ENCODE results near the gene FOXRED1.
"Not testable (repeated sequence)": the region's sequence is repeated elsewhere in the genome, so short reads cannot be mapped to it uniquely, and the experiment has no call there.

Gene FOXRED1

GRCh38 chr11:126268708-126269579 is at the start of gene FOXRED1, which contains the start of gene SRPRA:
TSS of gene FOXRED1 (plus strand) at chr11:126269154. CDS start at chr11:126269207, 53 bp downstream.
TSS of gene SRPRA (minus strand) at chr11:126268895. CDS start at chr11:126268804, 91 bp downstream.
- peak; percentile 100 for DNase-seq (ENCODE audit: low read depth, low spot score)

GRCh38 chr11:126219547-126219946 is 49.4 kb upstream of the FOXRED1 start:
- DNase-seq (ENCODE audit: low read depth, low spot score), result no peak

- no peak for DNase-seq (ENCODE audit: low read depth, low spot score)
These were observed 44.2 kb upstream of the FOXRED1 start for GRCh38 chr11:126224647-126225294.

GRCh38 chr11:126225295-126225665 is 43.7 kb upstream of the FOXRED1 start:
- DNase-seq (ENCODE audit: low read depth, low spot score), result no peak

GRCh38 chr11:126226334-126227084 is 42.4 kb upstream of the FOXRED1 start:
- no peak for DNase-seq (ENCODE audit: low read depth, low spot score)

GRCh38 chr11:126229858-126230540 is 39.0 kb upstream of the FOXRED1 start:
- DNase-seq (ENCODE audit: low read depth, low spot score), result no peak

GRCh38 chr11:126231725-126232459 is 37.1 kb upstream of the FOXRED1 start:
- DNase-seq (ENCODE audit: low read depth, low spot score), result no peak

GRCh38 chr11:126232683-126233082 is 36.3 kb upstream of the FOXRED1 start:
- DNase-seq (ENCODE audit: low read depth, low spot score), result no peak

- DNase-seq (ENCODE audit: low read depth, low spot score), result no peak
These were observed 35.6 kb upstream of the FOXRED1 start for GRCh38 chr11:126233391-126233790.

- DNase-seq (ENCODE audit: low read depth, low spot score), result no peak
These were observed 22.3 kb upstream of the FOXRED1 start for GRCh38 chr11:126246636-126247035.

GRCh38 chr11:126253265-126253664 is 15.7 kb upstream of the FOXRED1 start:
- DNase-seq (ENCODE audit: low read depth, low spot score), result no peak

GRCh38 chr11:126254819-126255218 is 14.1 kb upstream of the FOXRED1 start:
- DNase-seq (ENCODE audit: low read depth, low spot score), result no peak

GRCh38 chr11:126255507-126255906 is 13.4 kb upstream of the FOXRED1 start:
- not testable (repeated sequence) for DNase-seq (ENCODE audit: low read depth, low spot score)

- no peak for DNase-seq (ENCODE audit: low read depth, low spot score)
These were observed 12.7 kb upstream of the FOXRED1 start for GRCh38 chr11:126256216-126256615.

- DNase-seq (ENCODE audit: low read depth, low spot score), result no peak
These were observed 11.8 kb upstream of the FOXRED1 start for GRCh38 chr11:126257144-126257543.

- DNase-seq (ENCODE audit: low read depth, low spot score), result no peak
These were observed 11.2 kb upstream of the FOXRED1 start for GRCh38 chr11:126257764-126258163.

GRCh38 chr11:126262216-126262615 is 6.7 kb upstream of the FOXRED1 start:
- no peak for DNase-seq (ENCODE audit: low read depth, low spot score)

GRCh38 chr11:126263489-126263888 is 5.5 kb upstream of the FOXRED1 start:
- no peak for DNase-seq (ENCODE audit: low read depth, low spot score)

GRCh38 chr11:126265811-126266210 is 3.1 kb upstream of the FOXRED1 start:
- no peak for DNase-seq (ENCODE audit: low read depth, low spot score)

GRCh38 chr11:126267650-126268049 is 1.3 kb upstream of the FOXRED1 start:
- DNase-seq (ENCODE audit: low read depth, low spot score), result no peak

GRCh38 chr11:126268361-126268707 is 620 bp upstream of the FOXRED1 start:
- DNase-seq (ENCODE audit: low read depth, low spot score), result no peak
